Immature natural killer cell (primary cell): ENCODE measurements around the gene CCDC181. TPM values are rescaled to one million over a fixed set of nuclear protein-coding genes. Genes with fewer than 3 reads are reported as not detected.

Experiments
- DNase-seq, 3 donors: peaks; one replicate each; pipeline ENCODE4 v3.0.0; 2022; ENCODE audit warnings: mixed read lengths in 1 of 3
- H3K27ac Mint-ChIP-seq, 6 donors: one replicate each; pipeline ENCODE4 v1.8.0; 2020; ENCODE audit warnings: mixed read lengths in 6 of 6, mild to moderate bottlenecking in 5 of 6, inconsistent platforms in 4 of 6, moderate library complexity in 3 of 6
- H3K27me3 Mint-ChIP-seq, 3 donors: one replicate each; pipeline ENCODE4 v1.8.0; 2020 to 2021; ENCODE audit warnings: low read depth in 3 of 3, mild to moderate bottlenecking in 3 of 3, mixed read lengths in 3 of 3, moderate library complexity in 3 of 3, inconsistent platforms in 1 of 3
- H3K36me3 Mint-ChIP-seq, 3 donors: one replicate each; pipeline ENCODE4 v1.8.0; 2020; ENCODE audit warnings: mixed read lengths in 3 of 3, inconsistent platforms in 2 of 3, mild to moderate bottlenecking in 2 of 3
- H3K4me1 Mint-ChIP-seq, 2 donors: one replicate each; pipeline ENCODE4 v1.8.0; 2020; ENCODE audit warnings: inconsistent platforms in 2 of 2, mild to moderate bottlenecking in 2 of 2, mixed read lengths in 2 of 2, moderate library complexity in 1 of 2
- H3K4me3 Mint-ChIP-seq, 5 donors: one replicate each; pipeline ENCODE4 v1.8.0; 2020; ENCODE audit warnings: mild to moderate bottlenecking in 5 of 5, mixed read lengths in 5 of 5, inconsistent platforms in 3 of 5, moderate library complexity in 3 of 5
- H3K9me3 Mint-ChIP-seq, 6 donors: one replicate each; pipeline ENCODE4 v1.8.0; 2020; ENCODE audit warnings: mild to moderate bottlenecking in 6 of 6, mixed read lengths in 6 of 6, inconsistent platforms in 4 of 6, moderate library complexity in 3 of 6
- polyA plus RNA-seq, 3 donors: library from polyadenylated mRNA; unstranded; fragments of 300-500 nt; fragmentation: Illumina TruSeq; gene quantifications; one replicate each; pipeline ENCODE4 v1.2.3, GENCODE V29; 2021

Gene CCDC181
- polyA plus RNA-seq: not detected

GRCh38 chr1:169427081-169427641, at the start of gene CCDC181:
Gene CCDC181 (minus strand): TSS chr1:169427474. CDS start chr1:169424927, 2,547 bp downstream.
- Mint-ChIP-seq H3K27me3 (peaks cover 16 to 32% (median 20%) of the 10 kb centered on the region in 3 donors), H3K36me3 (peaks cover 0 to 7% (median 0%) of the 10 kb centered on the region in 3 donors), H3K4me3 (peak within 1 kb of the TSS; percentile 78 to 93 (median 83)), H3K4me1 (peaks cover 7 to 13% of the 10 kb centered on the region in 2 donors), H3K9me3 (peaks cover 0 to 7% (median 5%) of the 10 kb centered on the region in 6 donors), H3K27ac (peak within 1 kb of the TSS in 2 of 6 donors; percentile 15 to 70)
- peak; percentile 31 to 46 (median 35) for DNase-seq

GRCh38 chr1:169475806-169476387, 48.6 kb upstream of the CCDC181 start:
- peaks cover 0 to 2% (median 1%) of the 10 kb centered on the region in 3 donors for H3K27me3 Mint-ChIP-seq
- peaks cover 0 to 12% (median 5%) of the 10 kb centered on the region in 3 donors for H3K36me3 Mint-ChIP-seq
- DNase-seq: no peak
- no peak overlapping the region for H3K4me3 Mint-ChIP-seq
- H3K4me1 Mint-ChIP-seq: no peaks in the 10 kb centered on the region
- no peaks in the 10 kb centered on the region for H3K9me3 Mint-ChIP-seq
- H3K27ac Mint-ChIP-seq: no peak overlapping the region

GRCh38 chr1:169474302-169474995, 47.2 kb upstream of the CCDC181 start:
- no peak for DNase-seq
- Mint-ChIP-seq H3K4me3 (no peak overlapping the region), H3K9me3 (no peaks in the 10 kb centered on the region), H3K27ac (peak overlapping the region in 1 of 6 donors; percentile 19), H3K36me3 (peaks cover 0 to 8% (median 5%) of the 10 kb centered on the region in 3 donors), H3K4me1 (no peaks in the 10 kb centered on the region), H3K27me3 (peaks cover 0 to 3% (median 0%) of the 10 kb centered on the region in 3 donors)

GRCh38 chr1:169473347-169473746, 46.1 kb upstream of the CCDC181 start:
- no peaks in the 10 kb centered on the region for H3K9me3 Mint-ChIP-seq

GRCh38 chr1:169472738-169473137, 45.5 kb upstream of the CCDC181 start:
- DNase-seq: no peak
- no peaks in the 10 kb centered on the region for H3K9me3 Mint-ChIP-seq

More at GRCh38 chr1:169473347-169473746, 46.1 kb upstream of the CCDC181 start:
- no peak overlapping the region for H3K4me3 Mint-ChIP-seq
- no peak overlapping the region for H3K27ac Mint-ChIP-seq
- DNase-seq: no peak
- H3K4me1 Mint-ChIP-seq: no peaks in the 10 kb centered on the region
- peaks cover 0 to 3% (median 0%) of the 10 kb centered on the region in 3 donors for H3K27me3 Mint-ChIP-seq
- peaks cover 0 to 8% (median 5%) of the 10 kb centered on the region in 3 donors for H3K36me3 Mint-ChIP-seq

GRCh38 chr1:169468982-169469381, 41.7 kb upstream of the CCDC181 start:
- Mint-ChIP-seq H3K4me1 (no peaks in the 10 kb centered on the region), H3K36me3 (peaks cover 0 to 9% (median 0%) of the 10 kb centered on the region in 3 donors), H3K9me3 (no peaks in the 10 kb centered on the region), H3K4me3 (no peak overlapping the region), H3K27me3 (peaks cover 0 to 2% (median 0%) of the 10 kb centered on the region in 3 donors), H3K27ac (no peak overlapping the region)
- DNase-seq: no peak

More at GRCh38 chr1:169472738-169473137, 45.5 kb upstream of the CCDC181 start:
- Mint-ChIP-seq H3K27me3 (peaks cover 0 to 2% (median 0%) of the 10 kb centered on the region in 3 donors), H3K36me3 (peaks cover 1 to 8% (median 5%) of the 10 kb centered on the region in 3 donors), H3K4me3 (no peak overlapping the region), H3K4me1 (no peaks in the 10 kb centered on the region), H3K27ac (no peak overlapping the region)

- DNase-seq: no peak
- H3K27me3 Mint-ChIP-seq: peaks cover 0 to 2% (median 0%) of the 10 kb centered on the region in 3 donors
- H3K4me3 Mint-ChIP-seq: no peak overlapping the region
- H3K4me1 Mint-ChIP-seq: peaks cover 0 to under 1% of the 10 kb centered on the region in 2 donors
- no peaks in the 10 kb centered on the region for H3K9me3 Mint-ChIP-seq
- peaks cover 0 to 9% (median 0%) of the 10 kb centered on the region in 3 donors for H3K36me3 Mint-ChIP-seq
- H3K27ac Mint-ChIP-seq: no peak overlapping the region
These were observed 39.3 kb upstream of the CCDC181 start for GRCh38 chr1:169466259-169467230.

- no peak overlapping the region for H3K4me3 Mint-ChIP-seq
- no peaks in the 10 kb centered on the region for H3K9me3 Mint-ChIP-seq
- peaks cover 11 to 13% of the 10 kb centered on the region in 2 donors for H3K4me1 Mint-ChIP-seq
- DNase-seq: no peak
- H3K27me3 Mint-ChIP-seq: peaks cover 1 to 2% (median 2%) of the 10 kb centered on the region in 3 donors
- no peak overlapping the region for H3K27ac Mint-ChIP-seq
- H3K36me3 Mint-ChIP-seq: peaks cover 0 to 9% (median 6%) of the 10 kb centered on the region in 3 donors
These were observed 38.0 kb upstream of the CCDC181 start for GRCh38 chr1:169465281-169465680.

- Mint-ChIP-seq H3K27ac (no peak overlapping the region), H3K4me1 (peaks cover 22 to 26% of the 10 kb centered on the region in 2 donors), H3K4me3 (no peak overlapping the region), H3K36me3 (peaks cover under 1 to 6% (median 4%) of the 10 kb centered on the region in 3 donors), H3K27me3 (peaks cover 0 to 7% (median 5%) of the 10 kb centered on the region in 3 donors), H3K9me3 (peaks cover under 1 to 2% (median under 1%) of the 10 kb centered on the region in 6 donors)
- DNase-seq: no peak
These were observed 35.1 kb upstream of the CCDC181 start for GRCh38 chr1:169462385-169462784.

GRCh38 chr1:169461390-169462000, 34.2 kb upstream of the CCDC181 start:
- Mint-ChIP-seq H3K36me3 (peaks cover 6 to 13% (median 6%) of the 10 kb centered on the region in 3 donors), H3K27me3 (peaks cover 0 to 9% (median 8%) of the 10 kb centered on the region in 3 donors), H3K4me1 (peaks cover 22 to 26% of the 10 kb centered on the region in 2 donors), H3K27ac (peak overlapping the region in 4 of 6 donors; percentile 1 to 31 (median 17)), H3K9me3 (peaks cover 5 to 10% (median 8%) of the 10 kb centered on the region in 6 donors), H3K4me3 (peak overlapping the region; percentile 79 to 86 (median 86))
- DNase-seq: no peak

GRCh38 chr1:169460191-169460833, 33.0 kb upstream of the CCDC181 start:
- peaks cover 22 to 30% of the 10 kb centered on the region in 2 donors for H3K4me1 Mint-ChIP-seq
- peak overlapping the region; percentile 25 to 81 (median 74) for H3K27ac Mint-ChIP-seq
- peaks cover 5 to 12% (median 9%) of the 10 kb centered on the region in 6 donors for H3K9me3 Mint-ChIP-seq
- DNase-seq: peak; percentile 59 to 69 (median 66)
- H3K4me3 Mint-ChIP-seq: peak overlapping the region; percentile 79 to 86 (median 86)
- H3K27me3 Mint-ChIP-seq: peaks cover under 1 to 15% (median 8%) of the 10 kb centered on the region in 3 donors
- H3K36me3 Mint-ChIP-seq: peaks cover 6 to 13% (median 9%) of the 10 kb centered on the region in 3 donors

- Mint-ChIP-seq H3K27me3 (peaks cover 1 to 19% (median 8%) of the 10 kb centered on the region in 3 donors), H3K36me3 (peaks cover 6 to 13% (median 9%) of the 10 kb centered on the region in 3 donors), H3K27ac (no peak overlapping the region), H3K4me3 (no peak overlapping the region), H3K9me3 (peaks cover 6 to 12% (median 10%) of the 10 kb centered on the region in 6 donors), H3K4me1 (peaks cover 22 to 30% of the 10 kb centered on the region in 2 donors)
- DNase-seq: no peak
These were observed 30.2 kb upstream of the CCDC181 start for GRCh38 chr1:169457443-169457842.
